HL-60 (cell line): ENCODE measurements around the gene PABPC1L.
"Not testable (repeated sequence)": the region's sequence is repeated elsewhere in the genome, so short reads cannot be mapped to it uniquely, and the experiment has no call there.

Experiments used
- GABPA ChIP-seq: IDR thresholded peaks from 2 replicates; pipeline ENCODE4 v1.6.1; 2012; ENCODE audit warnings: low read depth
- TF ChIP-seq, protein P1 (sequence below): IDR thresholded peaks from one replicate; pipeline ENCODE4 v1.5.1; 2011; ENCODE audit warnings: low read length, control low read depth, inconsistent platforms; ENCODE audit not compliant: insufficient read depth

GRCh38 chr20:44864493-44864892 lies 45.4 kb upstream of the PABPC1L start:
- TF ChIP-seq, protein P1, sequence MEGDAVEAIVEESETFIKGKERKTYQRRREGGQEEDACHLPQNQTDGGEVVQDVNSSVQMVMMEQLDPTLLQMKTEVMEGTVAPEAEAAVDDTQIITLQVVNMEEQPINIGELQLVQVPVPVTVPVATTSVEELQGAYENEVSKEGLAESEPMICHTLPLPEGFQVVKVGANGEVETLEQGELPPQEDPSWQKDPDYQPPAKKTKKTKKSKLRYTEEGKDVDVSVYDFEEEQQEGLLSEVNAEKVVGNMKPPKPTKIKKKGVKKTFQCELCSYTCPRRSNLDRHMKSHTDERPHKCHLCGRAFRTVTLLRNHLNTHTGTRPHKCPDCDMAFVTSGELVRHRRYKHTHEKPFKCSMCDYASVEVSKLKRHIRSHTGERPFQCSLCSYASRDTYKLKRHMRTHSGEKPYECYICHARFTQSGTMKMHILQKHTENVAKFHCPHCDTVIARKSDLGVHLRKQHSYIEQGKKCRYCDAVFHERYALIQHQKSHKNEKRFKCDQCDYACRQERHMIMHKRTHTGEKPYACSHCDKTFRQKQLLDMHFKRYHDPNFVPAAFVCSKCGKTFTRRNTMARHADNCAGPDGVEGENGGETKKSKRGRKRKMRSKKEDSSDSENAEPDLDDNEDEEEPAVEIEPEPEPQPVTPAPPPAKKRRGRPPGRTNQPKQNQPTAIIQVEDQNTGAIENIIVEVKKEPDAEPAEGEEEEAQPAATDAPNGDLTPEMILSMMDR, result not testable (repeated sequence)
- TF ChIP-seq GABPA, result not testable (repeated sequence)
